WTC11 (cell line): ENCODE results near the gene ENOX2. TPM values are rescaled to one million over a fixed set of nuclear protein-coding genes. Genes with fewer than 3 reads are reported as not detected.

Source experiments
- ATAC-seq: fragments of 200-7000 bp; cut with Tn5 transposase; 2 replicates; pipeline ENCODE4 v1.10.0; 2021; ENCODE audit warnings: mild to moderate bottlenecking, moderate library complexity
- CTCF ChIA-PET: fragments of 300-600 bp; sonication (Branson Sonifier 250); formaldehyde crosslinking; loops from one replicate; lab custom pipeline; 2021; ENCODE audit warnings: antibody characterized with exemption; lab: Charles Lee
- POLR2A ChIA-PET: fragments of 350-600 bp; sonication (Branson Sonifier 250); formaldehyde crosslinking; loops from one replicate; lab custom pipeline; 2021; ENCODE audit warnings: antibody characterized with exemption; lab: Charles Lee
- DNase-seq: peaks from one replicate; pipeline ENCODE4 v3.0.0; 2021; ENCODE audit warnings: low spot score
- H3K27ac Mint-ChIP-seq: 2 replicates; pipeline ENCODE4 v1.8.0; 2021; ENCODE audit warnings: mixed read lengths
- H3K27me3 Mint-ChIP-seq: 2 replicates; pipeline ENCODE4 v1.8.0; 2021; ENCODE audit warnings: low read depth, mild to moderate bottlenecking, moderate library complexity, mixed read lengths
- H3K36me3 Mint-ChIP-seq: 2 replicates; pipeline ENCODE4 v1.8.0; 2021; ENCODE audit warnings: mixed read lengths
- H3K4me1 Mint-ChIP-seq: 2 replicates; pipeline ENCODE4 v1.8.0; 2022; ENCODE audit warnings: mixed read lengths
- H3K4me3 Mint-ChIP-seq: 2 replicates; pipeline ENCODE4 v1.8.0; 2021; ENCODE audit warnings: mild to moderate bottlenecking, moderate library complexity, mixed read lengths
- H3K9me3 Mint-ChIP-seq: 2 replicates; pipeline ENCODE4 v1.8.0; 2021; ENCODE audit warnings: mixed read lengths
- CREM ChIP-seq: sonication (generic); formaldehyde crosslinking; IDR thresholded peaks from 2 replicates; pipeline ENCODE4 v1.8.1; 2022; ENCODE audit warnings: mild to moderate bottlenecking, missing genetic modification reagents, moderate library complexity
- ERG ChIP-seq: fragments of 250-450 bp; sonication (Bioruptor Pico); IDR thresholded peaks from 2 replicates; pipeline ENCODE4 v1.8.0; 2021; ENCODE audit warnings: mild to moderate bottlenecking
- GTF2I ChIP-seq: fragments of 250-450 bp; sonication (Bioruptor Pico); conservative IDR thresholded peaks from 2 replicates; pipeline ENCODE4 v1.4.0; 2021; ENCODE audit warnings: mild to moderate bottlenecking
- HMGXB4 ChIP-seq: sonication (generic); formaldehyde crosslinking; IDR thresholded peaks from 2 replicates; pipeline ENCODE4 v1.8.1; 2023; ENCODE audit warnings: mild to moderate bottlenecking, moderate library complexity, missing genetic modification reagents
- MYBL2 ChIP-seq: sonication (generic); formaldehyde crosslinking; IDR thresholded peaks from 2 replicates; pipeline ENCODE4 v1.8.1; 2023; ENCODE audit warnings: mild to moderate bottlenecking, moderate library complexity, missing genetic modification reagents
- NR1H2 ChIP-seq: sonication (generic); formaldehyde crosslinking; IDR thresholded peaks from 2 replicates; pipeline ENCODE4 v1.9.0; 2021; ENCODE audit warnings: mild to moderate bottlenecking, moderate library complexity, missing genetic modification reagents
- OVOL2 ChIP-seq: fragments of 250-450 bp; sonication (Bioruptor Pico); IDR thresholded peaks from 2 replicates; pipeline ENCODE4 v1.9.0; 2021; ENCODE audit warnings: mild to moderate bottlenecking, borderline replicate concordance
- RELA ChIP-seq: sonication (generic); formaldehyde crosslinking; IDR thresholded peaks from 2 replicates; pipeline ENCODE4 v1.8.1; 2022; ENCODE audit warnings: missing genetic modification reagents, mild to moderate bottlenecking, borderline replicate concordance
- RORB ChIP-seq: fragments of 250-450 bp; sonication (Bioruptor Pico); IDR thresholded peaks from 2 replicates; pipeline ENCODE4 v1.9.0; 2021; ENCODE audit warnings: mild to moderate bottlenecking
- SOX15 ChIP-seq: fragments of 250-450 bp; sonication (Bioruptor Pico); IDR thresholded peaks from 2 replicates; pipeline ENCODE4 v1.9.0; 2021; ENCODE audit warnings: mild to moderate bottlenecking
- STAT6 ChIP-seq: sonication (generic); formaldehyde crosslinking; conservative IDR thresholded peaks from 2 replicates; pipeline ENCODE4 v1.8.1; 2023; ENCODE audit warnings: mild to moderate bottlenecking, low read depth, missing genetic modification reagents, moderate library complexity
- TCF7 ChIP-seq: sonication (generic); formaldehyde crosslinking; IDR thresholded peaks from 2 replicates; pipeline ENCODE4 v1.8.0; 2022; ENCODE audit warnings: mild to moderate bottlenecking, low read depth, missing genetic modification reagents, moderate library complexity
- TEAD4 ChIP-seq: sonication (generic); formaldehyde crosslinking; IDR thresholded peaks from 2 replicates; pipeline ENCODE4 v1.8.0; 2022; ENCODE audit warnings: mild to moderate bottlenecking, missing genetic modification reagents
- ZMAT4 ChIP-seq: fragments of 250-450 bp; sonication (Bioruptor Pico); IDR thresholded peaks from 2 replicates; pipeline ENCODE4 v1.9.0; 2021; ENCODE audit warnings: mild to moderate bottlenecking
- ZNF138 ChIP-seq: sonication (generic); formaldehyde crosslinking; conservative IDR thresholded peaks from 2 replicates; pipeline ENCODE4 v1.8.1; 2022; ENCODE audit warnings: mild to moderate bottlenecking, moderate library complexity, missing genetic modification reagents
- ZNF396 ChIP-seq: fragments of 250-450 bp; sonication (Bioruptor Pico); IDR thresholded peaks from 2 replicates; pipeline ENCODE4 v1.8.0; 2021; ENCODE audit warnings: mild to moderate bottlenecking, moderate library complexity, borderline replicate concordance
- ZNF423 ChIP-seq: fragments of 250-450 bp; sonication (Bioruptor Pico); IDR thresholded peaks from 2 replicates; pipeline ENCODE4 v2.1.2; 2022; ENCODE audit warnings: mild to moderate bottlenecking, moderate library complexity
- ZNF425 ChIP-seq: fragments of 250-450 bp; sonication (Bioruptor Pico); conservative IDR thresholded peaks from 2 replicates; pipeline ENCODE4 v1.9.0; 2021; ENCODE audit warnings: mild to moderate bottlenecking
- ZNF532 ChIP-seq: fragments of 250-450 bp; sonication (Bioruptor Pico); IDR thresholded peaks from 2 replicates; pipeline ENCODE4 v1.9.0; 2021; ENCODE audit warnings: mild to moderate bottlenecking, borderline replicate concordance
- total RNA-seq: library from RNA; stranded (reverse); gene quantifications from 3 replicates; pipeline ENCODE4 v1.2.3, GENCODE V29; 2021

ENOX2 gene
- total RNA-seq, 1 experiment from 2014 or later: 13.8 TPM

- TF ChIP-seq OVOL2 (CRISPR knock-in tag): no peak
- no peak for TF ChIP-seq ZNF396 (CRISPR knock-in tag)
- TF ChIP-seq TCF7 (CRISPR knock-in tag): no peak
- TF ChIP-seq GTF2I (CRISPR knock-in tag): no peak
- no peak for TF ChIP-seq SOX15 (CRISPR knock-in tag)
- TF ChIP-seq ERG (CRISPR knock-in tag): no peak
- no peak for TF ChIP-seq CREM (CRISPR knock-in tag)
- no peak for TF ChIP-seq ZNF532 (CRISPR knock-in tag)
- TF ChIP-seq NR1H2 (CRISPR knock-in tag): no peak
- TF ChIP-seq ZNF423: no peak
- TF ChIP-seq, all 79 proteins: peak for 0
Observed at GRCh38 chrX:130741151-130741550, 161.9 kb downstream of the ENOX2 start (continued).

GRCh38 chrX:130738638-130739195, 164.3 kb downstream of the ENOX2 start:
- TF ChIP-seq RORB (no peak), ZNF423 (peak; percentile 27; the same call in 1 of the 2 replicates), RELA (no peak), ZNF396 (CRISPR knock-in tag) (no peak)
- TF ChIP-seq, all 79 proteins: peak for 1
- Mint-ChIP-seq H3K4me1 (peaks cover 40% of the 10 kb centered on the region), H3K9me3 (no peaks in the 10 kb centered on the region), H3K36me3 (no peaks in the 10 kb centered on the region), H3K4me3 (no peak overlapping the region), H3K27me3 (peaks cover 28% of the 10 kb centered on the region), H3K27ac (no peak overlapping the region; the same call in 1 of the 2 replicates)
- DNase-seq: peak; percentile 10
- ATAC-seq: peak; percentile 81
- CTCF ChIA-PET: interaction anchor here (0.7 to 3.0 kb wide), 4 partner anchors 163 to 199 kb away, joined by 3 to 11 read pairs (median 4); no protein-coding TSS in a partner anchor
- POLR2A ChIA-PET: no interaction called here

- no peak for TF ChIP-seq ZMAT4 (CRISPR knock-in tag)
- no peak for TF ChIP-seq HMGXB4 (CRISPR knock-in tag)
- no peak for TF ChIP-seq TEAD4 (CRISPR knock-in tag)
- TF ChIP-seq STAT6 (CRISPR knock-in tag): no peak
- no peak for TF ChIP-seq SOX15 (CRISPR knock-in tag)
- no peak for TF ChIP-seq ZNF425 (CRISPR knock-in tag)
- TF ChIP-seq MYBL2 (CRISPR knock-in tag): no peak
- TF ChIP-seq ZNF138 (CRISPR knock-in tag): no peak
- Mint-ChIP-seq H3K36me3 (peaks cover 13% of the 10 kb centered on the region), H3K4me3 (no peak overlapping the region), H3K9me3 (peaks cover 25% of the 10 kb centered on the region), H3K4me1 (peaks cover 35% of the 10 kb centered on the region), H3K27me3 (peaks cover 23% of the 10 kb centered on the region), H3K27ac (no peak overlapping the region)
- CTCF ChIA-PET: interaction anchor here (1.2 kb wide), 1 partner anchor 159 kb away, joined by 3 read pairs; no protein-coding TSS in a partner anchor
- DNase-seq: no peak
- no peak for ATAC-seq
- POLR2A ChIA-PET: no interaction called here
Observed at GRCh38 chrX:130734713-130735112, 168.3 kb downstream of the ENOX2 start.
